CD14-positive monocyte (primary cell): ENCODE measurements around the gene C17orf114.
A peak's percentile ranks its signal among the peaks of the same experiment; 100 is the strongest.

Experiments
- DNase-seq, 3 donors: peaks; one replicate each; pipeline ENCODE4 v3.0.0-alpha.2; 2011 to 2022
- H2AFZ ChIP-seq: 2 replicates; pipeline ENCODE4 v1.6.0; 2012; ENCODE audit warnings: mild to moderate bottlenecking, low read depth, low read length, inconsistent platforms; ENCODE audit not compliant: insufficient read depth, poor library complexity, severe bottlenecking
- H3K27ac ChIP-seq, 2 donors: 1 replicate in 1 of 2; 2 replicates in 1 of 2; pipeline ENCODE4 v1.5.1; 2012 to 2013; ENCODE audit warnings: low read length in 2 of 2, control low read depth in 1 of 2, inconsistent platforms in 1 of 2, low read depth in 1 of 2, mild to moderate bottlenecking in 1 of 2
- H3K27me3 ChIP-seq, 2 donors: one replicate each; pipeline versions ENCODE4 v1.6.0 to v1.6.1; 2011 to 2013; ENCODE audit warnings: low read length in 2 of 2; ENCODE audit not compliant: control insufficient read depth in 2 of 2, insufficient read depth in 2 of 2
- H3K36me3 ChIP-seq, 2 donors: replicated peaks in 1 of 2; 1 replicate in 1 of 2; 2 replicates in 1 of 2; pipeline versions ENCODE4 v1.5.1 to v1.6.1; 2012 to 2013; ENCODE audit warnings: low read length in 2 of 2, control low read depth in 1 of 2, inconsistent platforms in 1 of 2, mild to moderate bottlenecking in 1 of 2; ENCODE audit not compliant: insufficient read depth in 2 of 2, control insufficient read depth in 1 of 2
- H3K4me1 ChIP-seq, 2 donors: 1 replicate in 1 of 2; 2 replicates in 1 of 2; pipeline versions ENCODE4 v1.5.1 to v1.6.1; 2012 to 2013; ENCODE audit warnings: low read length in 2 of 2, control low read depth in 1 of 2, inconsistent platforms in 1 of 2, mild to moderate bottlenecking in 1 of 2, moderate library complexity in 1 of 2; ENCODE audit not compliant: insufficient read depth in 2 of 2, control insufficient read depth in 1 of 2
- H3K4me2 ChIP-seq: replicated peaks from 2 replicates; pipeline ENCODE3; 2012; ENCODE audit warnings: low read length, moderate library complexity, mild to moderate bottlenecking; ENCODE audit not compliant: poor library complexity, severe bottlenecking; ENCODE audit errors: extremely low read depth
- H3K4me3 ChIP-seq, 3 experiments: fragments of 200-600 bp in 1 of 3; sonication (generic) in 1 of 3; replicated peaks in 1 of 3; 1 replicate in 2 of 3; 2 replicates in 1 of 3; pipeline ENCODE4 v1.5.1; 2011 to 2013; ENCODE audit warnings: low read length in 3 of 3, mild to moderate bottlenecking in 3 of 3, control low read depth in 2 of 3, low read depth in 2 of 3, inconsistent platforms in 1 of 3, moderate library complexity in 1 of 3
- H3K79me2 ChIP-seq: 2 replicates; pipeline ENCODE4 v1.6.0; 2012; ENCODE audit warnings: mild to moderate bottlenecking, control low read depth, inconsistent platforms, low read length, moderate library complexity; ENCODE audit not compliant: insufficient read depth
- H3K9ac ChIP-seq: 2 replicates; pipeline ENCODE4 v1.6.0; 2017; ENCODE audit warnings: low read length, mild to moderate bottlenecking; ENCODE audit not compliant: insufficient read depth, poor library complexity, severe bottlenecking
- H3K9me3 ChIP-seq, 2 donors: replicated peaks in 1 of 2; 1 replicate in 1 of 2; 2 replicates in 1 of 2; pipeline versions ENCODE4 v1.5.1 to v1.6.1; 2012 to 2013; ENCODE audit warnings: low read length in 2 of 2, control low read depth in 1 of 2; ENCODE audit not compliant: control insufficient read depth in 1 of 2, insufficient read depth in 1 of 2
- H4K20me1 ChIP-seq: 2 replicates; pipeline ENCODE4 v1.6.0; 2012; ENCODE audit warnings: mild to moderate bottlenecking, low read length, control low read depth, moderate library complexity; ENCODE audit not compliant: insufficient read depth
- H3K27ac Mint-ChIP-seq, 7 donors: one replicate each; pipeline ENCODE4 v1.8.0; 2020; ENCODE audit warnings: mild to moderate bottlenecking in 7 of 7, mixed read lengths in 7 of 7, moderate library complexity in 6 of 7, inconsistent platforms in 2 of 7
- H3K27me3 Mint-ChIP-seq, 3 donors: one replicate each; pipeline ENCODE4 v1.8.0; 2021 to 2022; ENCODE audit warnings: low read depth in 3 of 3, mild to moderate bottlenecking in 3 of 3, mixed read lengths in 3 of 3, moderate library complexity in 3 of 3, inconsistent platforms in 1 of 3
- H3K36me3 Mint-ChIP-seq, 2 donors: one replicate each; pipeline ENCODE4 v1.8.0; 2020; ENCODE audit warnings: mixed read lengths in 2 of 2, inconsistent platforms in 1 of 2, mild to moderate bottlenecking in 1 of 2
- H3K4me1 Mint-ChIP-seq: one replicate; pipeline ENCODE4 v1.8.0; 2020; ENCODE audit warnings: mild to moderate bottlenecking, mixed read lengths
- H3K4me3 Mint-ChIP-seq, 2 donors: one replicate each; pipeline ENCODE4 v1.8.0; 2020; ENCODE audit warnings: mild to moderate bottlenecking in 2 of 2, mixed read lengths in 2 of 2, moderate library complexity in 1 of 2
- H3K9me3 Mint-ChIP-seq, 7 donors: one replicate each; pipeline ENCODE4 v1.8.0; 2020 to 2022; ENCODE audit warnings: mixed read lengths in 7 of 7, mild to moderate bottlenecking in 6 of 7, moderate library complexity in 6 of 7, inconsistent platforms in 2 of 7
- WGBS: methylation state at CpG from one replicate; pipeline ENCODE4 v1.1.5; 2013; ENCODE audit warnings: missing lambda C conversion rate; ENCODE audit not compliant: insufficient coverage; 5-methylcytosine and 5-hydroxymethylcytosine counted together
- intact Hi-C, 2 donors: fragments of 100-400 bp; cut with micrococcal nuclease; formaldehyde crosslinking; loops; one replicate each; pipeline versions ENCODE4 v1.15.0 to v1.15.1; 2023
- TF ChIP-seq, protein P1 (sequence below): fragments of 200-600 bp; IDR thresholded peaks from one replicate; pipeline ENCODE4 v1.8.0; 2022; ENCODE audit warnings: antibody characterized with exemption, mild to moderate bottlenecking

C17orf114 gene

DNA sequence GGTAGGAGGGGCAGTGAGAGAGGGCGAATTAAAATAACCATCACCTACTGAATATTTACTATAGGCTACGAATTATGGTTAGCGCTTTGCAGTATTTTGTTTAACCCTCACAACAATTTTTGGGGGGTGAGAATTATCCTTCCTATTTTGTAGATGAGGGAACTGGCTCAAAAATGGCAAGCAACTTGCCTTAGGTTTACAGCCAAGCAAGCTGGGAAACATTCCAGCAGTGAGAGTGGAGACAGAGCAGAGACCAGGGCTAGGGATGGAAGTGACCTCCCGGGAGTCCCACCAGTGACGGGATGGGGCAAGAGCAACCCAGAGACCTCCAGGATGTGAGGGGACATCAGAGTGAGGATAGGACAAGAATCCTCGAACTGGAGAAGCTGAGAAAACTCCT is 15.6 kb downstream of the C17orf114 start:
- Mint-ChIP-seq H3K27ac (peak overlapping the region in 4 of 7 donors; percentile 15 to 61 (median 36)), H3K27me3 (peaks cover 70 to 82% (median 82%) of the 10 kb centered on the region in 3 donors), H3K4me1 (peaks cover 49% of the 10 kb centered on the region), H3K36me3 (peaks cover 10 to 24% of the 10 kb centered on the region in 2 donors), H3K4me3 (peak overlapping the region; percentile 64 to 89), H3K9me3 (peaks cover 3 to 35% (median 9%) of the 10 kb centered on the region in 7 donors)
- intact Hi-C loops = loop anchor here in 1 of 2 donors (2.0 to 5.0 kb wide), 2 partner anchors 16 to 101 kb away; partner anchors contain the start of gene TM4SF5
- Histone ChIP-seq H3K36me3 (no peaks in the 10 kb centered on the region), H3K4me2 (peak overlapping the region; percentile 46), H2AFZ (no peak overlapping the region), H3K27me3 (peaks cover 43 to 77% of the 10 kb centered on the region in 2 donors), H3K9ac (no peak overlapping the region), H3K79me2 (no peaks in the 10 kb centered on the region), H3K27ac (no peak overlapping the region), H4K20me1 (peaks cover 3% of the 10 kb centered on the region), H3K9me3 (peaks cover 2 to 14% of the 10 kb centered on the region in 2 donors), H3K4me3 (peak overlapping the region in 1 of 3 experiments; percentile 18), H3K4me1 (peaks cover 40 to 49% of the 10 kb centered on the region in 2 donors)
- DNase-seq = no peak
- WGBS = 25% methylated on average over 2 of the region's 6 CpGs
- TF ChIP-seq, protein P1, sequence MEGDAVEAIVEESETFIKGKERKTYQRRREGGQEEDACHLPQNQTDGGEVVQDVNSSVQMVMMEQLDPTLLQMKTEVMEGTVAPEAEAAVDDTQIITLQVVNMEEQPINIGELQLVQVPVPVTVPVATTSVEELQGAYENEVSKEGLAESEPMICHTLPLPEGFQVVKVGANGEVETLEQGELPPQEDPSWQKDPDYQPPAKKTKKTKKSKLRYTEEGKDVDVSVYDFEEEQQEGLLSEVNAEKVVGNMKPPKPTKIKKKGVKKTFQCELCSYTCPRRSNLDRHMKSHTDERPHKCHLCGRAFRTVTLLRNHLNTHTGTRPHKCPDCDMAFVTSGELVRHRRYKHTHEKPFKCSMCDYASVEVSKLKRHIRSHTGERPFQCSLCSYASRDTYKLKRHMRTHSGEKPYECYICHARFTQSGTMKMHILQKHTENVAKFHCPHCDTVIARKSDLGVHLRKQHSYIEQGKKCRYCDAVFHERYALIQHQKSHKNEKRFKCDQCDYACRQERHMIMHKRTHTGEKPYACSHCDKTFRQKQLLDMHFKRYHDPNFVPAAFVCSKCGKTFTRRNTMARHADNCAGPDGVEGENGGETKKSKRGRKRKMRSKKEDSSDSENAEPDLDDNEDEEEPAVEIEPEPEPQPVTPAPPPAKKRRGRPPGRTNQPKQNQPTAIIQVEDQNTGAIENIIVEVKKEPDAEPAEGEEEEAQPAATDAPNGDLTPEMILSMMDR = no peak

DNA sequence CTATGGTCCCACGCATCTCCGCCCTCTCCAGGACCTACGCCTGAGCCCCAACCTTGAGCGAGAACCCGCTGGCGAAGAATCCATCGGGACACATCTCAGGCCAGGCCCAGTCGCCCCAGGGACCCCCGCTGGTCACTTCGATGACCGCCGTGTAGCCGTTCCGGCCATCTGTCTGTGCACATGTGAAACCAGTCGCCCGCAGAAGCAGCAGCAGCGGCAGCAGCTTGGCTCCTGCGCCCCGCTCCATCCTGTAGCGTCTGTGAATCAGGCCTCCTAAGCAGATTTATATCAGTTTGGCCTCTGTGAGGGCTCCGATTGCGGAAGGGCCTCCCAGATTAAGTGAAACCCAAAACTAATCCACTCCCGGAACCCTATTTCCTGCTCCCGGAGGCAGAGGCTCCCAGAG is 16.0 kb downstream of the C17orf114 start, which contains the start of gene VMO1:
TSS of gene VMO1 (minus strand) at position 259 of the 406 bp plus-strand sequence. CDS start at position 247, 12 bp downstream.
- peaks cover 2 to 14% of the 10 kb centered on the region in 2 donors for H3K9me3 ChIP-seq
- no peak within 1 kb of the TSS for H3K9ac ChIP-seq
- Mint-ChIP-seq H3K27ac (peak within 1 kb of the TSS in 4 of 7 donors; percentile 15 to 61 (median 36)), H3K36me3 (peaks cover 10 to 24% of the 10 kb centered on the region in 2 donors), H3K27me3 (peaks cover 71 to 85% (median 81%) of the 10 kb centered on the region in 3 donors), H3K4me3 (peak within 1 kb of the TSS; percentile 64 to 89), H3K9me3 (peaks cover 3 to 35% (median 9%) of the 10 kb centered on the region in 7 donors), H3K4me1 (peaks cover 47% of the 10 kb centered on the region)
- peak within 1 kb of the TSS in 1 of 3 experiments; percentile 18 for H3K4me3 ChIP-seq
- H3K27ac ChIP-seq = no peak within 1 kb of the TSS
- TF ChIP-seq, protein P1 = no peak
- H4K20me1 ChIP-seq = peaks cover 3% of the 10 kb centered on the region
- 3% methylated on average over 20 of the region's 24 CpGs for WGBS
- H3K36me3 ChIP-seq = no peaks in the 10 kb centered on the region
- intact Hi-C loops = loop anchor here in 1 of 2 donors (2.0 to 5.0 kb wide), 2 partner anchors 15 to 101 kb away; partner anchors contain the start of gene TM4SF5
- peak within 1 kb of the TSS; percentile 46 for H3K4me2 ChIP-seq
- peaks cover 43 to 74% of the 10 kb centered on the region in 2 donors for H3K27me3 ChIP-seq
- peak in 2 of 3 donors; percentile 27 to 40 for DNase-seq
- H3K79me2 ChIP-seq = no peaks in the 10 kb centered on the region
- peak within 1 kb of the TSS; percentile 31 for H2AFZ ChIP-seq
- peaks cover 40 to 49% of the 10 kb centered on the region in 2 donors for H3K4me1 ChIP-seq
